Measurements from ENCODE around the gene CLEC4G. TPM values are rescaled to one million over a fixed set of nuclear protein-coding genes. Genes with fewer than 3 reads are reported as not detected.

CLEC4G gene
- total RNA-seq, 4 donors from 2014 or later = 0.49 to 3.9 TPM; not detected in 2

GRCh38 chr19:7699417-7700401, 32.2 kb downstream of the CLEC4G start:
- Histone ChIP-seq H3K4me1 (no peaks in the 10 kb centered on the region), H3K27me3 (peaks cover 54% of the 10 kb centered on the region), H3K9me3 (no peaks in the 10 kb centered on the region), H3K27ac (no peak overlapping the region), H3K4me3 (no peak overlapping the region), H3K36me3 (no peaks in the 10 kb centered on the region)
- TF ChIP-seq CTCF (IDR thresholded peaks at IDR 0.05) (no peak), POLR2A (IDR thresholded peaks at IDR 0.05) (no peak), EP300 (IDR thresholded peaks at IDR 0.05) (no peak), POLR2AphosphoS5 (IDR thresholded peaks at IDR 0.05) (no peak)
- DNase-seq (ENCODE audit: low spot score in 2 of 2) = no peak
- whole genome bisulfite sequencing = 57% methylated on average over 15 of the region's 15 CpGs

GRCh38 chr19:7699003-7699402, 32.9 kb downstream of the CLEC4G start:
- TF ChIP-seq POLR2AphosphoS5 (IDR thresholded peaks at IDR 0.05) = no peak
- TF ChIP-seq EP300 (IDR thresholded peaks at IDR 0.05) = no peak
- TF ChIP-seq POLR2A (IDR thresholded peaks at IDR 0.05) = no peak
- no peak for TF ChIP-seq CTCF (IDR thresholded peaks at IDR 0.05)
- WGBS = 12% methylated on average over 2 of the region's 2 CpGs
- Histone ChIP-seq H3K4me3 (no peak overlapping the region), H3K36me3 (no peaks in the 10 kb centered on the region), H3K27me3 (peaks cover 50% of the 10 kb centered on the region), H3K9me3 (no peaks in the 10 kb centered on the region), H3K4me1 (no peaks in the 10 kb centered on the region), H3K27ac (no peak overlapping the region)
- DNase-seq (ENCODE audit: low spot score in 2 of 2) = no peak

GRCh38 chr19:7698583-7698982, 33.3 kb downstream of the CLEC4G start:
- 15% methylated on average over 9 of the region's 11 CpGs for WGBS
- H3K27me3 ChIP-seq = peaks cover 49% of the 10 kb centered on the region
- no peak for DNase-seq (ENCODE audit: low spot score in 2 of 2)
- H3K27ac ChIP-seq = no peak overlapping the region
- H3K36me3 ChIP-seq = no peaks in the 10 kb centered on the region
- H3K4me1 ChIP-seq = no peaks in the 10 kb centered on the region
- no peaks in the 10 kb centered on the region for H3K9me3 ChIP-seq
- no peak overlapping the region for H3K4me3 ChIP-seq
- no peak for TF ChIP-seq POLR2A (IDR thresholded peaks at IDR 0.05)
- no peak for TF ChIP-seq CTCF (IDR thresholded peaks at IDR 0.05)
- no peak for TF ChIP-seq POLR2AphosphoS5 (IDR thresholded peaks at IDR 0.05)
- TF ChIP-seq EP300 (IDR thresholded peaks at IDR 0.05) = no peak

- no peak overlapping the region for H3K4me3 ChIP-seq
- no peak overlapping the region for H3K27ac ChIP-seq
- H3K4me1 ChIP-seq = no peaks in the 10 kb centered on the region
- no peak for DNase-seq (ENCODE audit: low spot score in 2 of 2)
- H3K9me3 ChIP-seq = no peaks in the 10 kb centered on the region
- TF ChIP-seq POLR2AphosphoS5 (IDR thresholded peaks at IDR 0.05) (no peak), EP300 (IDR thresholded peaks at IDR 0.05) (no peak), CTCF (IDR thresholded peaks at IDR 0.05) (no peak), POLR2A (IDR thresholded peaks at IDR 0.05) (no peak)
- peaks cover 45% of the 10 kb centered on the region for H3K27me3 ChIP-seq
- WGBS = 83% methylated on average over 10 of the region's 10 CpGs
- no peaks in the 10 kb centered on the region for H3K36me3 ChIP-seq
These were observed 34.1 kb downstream of the CLEC4G start for GRCh38 chr19:7697721-7698287.

GRCh38 chr19:7694499-7694898, 37.4 kb downstream of the CLEC4G start:
- no peaks in the 10 kb centered on the region for H3K4me1 ChIP-seq
- H3K27me3 ChIP-seq = peaks cover 47% of the 10 kb centered on the region
- H3K4me3 ChIP-seq = no peak overlapping the region
- H3K9me3 ChIP-seq = no peaks in the 10 kb centered on the region
- 55% methylated on average over 4 of the region's 4 CpGs for WGBS
- DNase-seq (ENCODE audit: low spot score in 2 of 2) = no peak
- TF ChIP-seq CTCF (IDR thresholded peaks at IDR 0.05) (no peak), POLR2A (IDR thresholded peaks at IDR 0.05) (no peak), EP300 (IDR thresholded peaks at IDR 0.05) (no peak), POLR2AphosphoS5 (IDR thresholded peaks at IDR 0.05) (no peak)
- H3K27ac ChIP-seq = no peak overlapping the region
- H3K36me3 ChIP-seq = no peaks in the 10 kb centered on the region
